Activated CD8-positive, alpha-beta T cell treated with anti-CD3 and anti-CD28 coated beads for 36 hours (primary cell): Measurements from ENCODE around the gene CHRNA1. TPM values are rescaled to one million over a fixed set of nuclear protein-coding genes. Genes with fewer than 3 reads are reported as not detected.

Experiments used
- ATAC-seq: fragments of 200-7000 bp; cut with Tn5 transposase; one replicate; pipeline ENCODE4 v1.10.0; 2021; ENCODE audit warnings: mild to moderate bottlenecking, moderate library complexity
- CTCF ChIA-PET: fragments of 350-600 bp; sonication (Branson Sonifier 250); formaldehyde crosslinking; loops from one replicate; lab custom pipeline; 2021; ENCODE audit warnings: antibody characterized with exemption; lab: Charles Lee
- POLR2A ChIA-PET: fragments of 350-600 bp; sonication (Branson Sonifier 250); formaldehyde crosslinking; loops from one replicate; lab custom pipeline; 2021; ENCODE audit warnings: antibody characterized with exemption; lab: Charles Lee
- DNase-seq: peaks from one replicate; pipeline ENCODE4 v3.0.0-alpha.2; 2020
- H3K27ac Mint-ChIP-seq: one replicate; pipeline ENCODE4 v1.8.0; 2021; ENCODE audit warnings: mild to moderate bottlenecking, mixed read lengths
- H3K27me3 Mint-ChIP-seq: one replicate; pipeline ENCODE4 v1.8.0; 2021; ENCODE audit warnings: mixed read lengths
- H3K36me3 Mint-ChIP-seq: one replicate; pipeline ENCODE4 v1.8.0; 2021; ENCODE audit warnings: low read depth, mixed read lengths
- H3K4me1 Mint-ChIP-seq: one replicate; pipeline ENCODE4 v1.8.0; 2021; ENCODE audit warnings: low read depth, mixed read lengths
- H3K4me3 Mint-ChIP-seq: one replicate; pipeline ENCODE4 v1.8.0; 2021; ENCODE audit warnings: mild to moderate bottlenecking, moderate library complexity, mixed read lengths
- H3K9me3 Mint-ChIP-seq: one replicate; pipeline ENCODE4 v1.8.0; 2021; ENCODE audit warnings: mixed read lengths
- intact Hi-C: fragments of 100-400 bp; cut with micrococcal nuclease; formaldehyde crosslinking; loops from one replicate; pipeline ENCODE4 v1.10.0; 2022
- total RNA-seq, 2 experiments: library from RNA; stranded (reverse); gene quantifications; one replicate each; pipeline ENCODE4 v1.2.3, GENCODE V29; 2021
- TF ChIP-seq, protein P1 (sequence below): fragments of 200-600 bp; IDR thresholded peaks from one replicate; pipeline ENCODE4 v1.8.0; 2022; ENCODE audit warnings: antibody characterized with exemption, mild to moderate bottlenecking

The CHRNA1 gene
- total RNA-seq, 2 experiments from 2014 or later, result not detected

DNA sequence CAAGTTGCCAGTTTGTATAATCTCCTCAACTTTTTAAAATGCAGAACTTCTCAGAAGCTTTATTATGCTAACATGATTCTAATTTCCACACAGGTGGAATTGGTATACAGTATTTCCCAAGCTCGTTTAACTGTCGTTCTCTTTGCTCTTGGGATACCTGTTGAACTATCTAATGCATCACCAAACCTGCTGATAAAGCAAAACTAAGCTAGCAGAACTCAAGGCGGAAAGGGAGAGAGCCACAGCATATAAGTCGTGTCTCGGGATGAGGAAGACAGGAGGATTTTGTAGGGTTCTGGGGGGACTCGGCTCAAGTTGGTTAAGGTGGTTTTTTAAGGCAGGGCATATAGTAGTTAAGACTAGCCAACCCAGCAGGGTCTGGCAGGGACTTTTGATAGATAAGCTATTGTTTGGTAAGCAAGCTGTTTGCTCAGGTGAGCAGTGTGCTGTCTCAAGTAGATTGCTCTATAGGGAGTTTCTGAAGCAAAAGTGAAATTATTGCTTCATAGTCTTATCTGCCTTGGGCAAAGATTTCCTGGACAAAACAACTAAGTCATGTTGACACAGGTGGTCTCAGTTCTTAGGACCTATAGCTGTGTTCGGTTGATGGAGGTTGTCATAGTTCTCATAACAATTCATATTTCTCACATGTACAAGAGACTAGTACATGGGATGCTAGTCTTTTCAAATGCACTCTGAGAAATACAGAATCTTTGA is 28.2 kb upstream of the CHRNA1 start:
- Mint-ChIP-seq H3K36me3 (no peaks in the 10 kb centered on the region), H3K9me3 (no peaks in the 10 kb centered on the region), H3K27me3 (peaks cover 2% of the 10 kb centered on the region), H3K4me3 (no peak overlapping the region), H3K4me1 (peaks cover 36% of the 10 kb centered on the region), H3K27ac (no peak overlapping the region)
- CTCF ChIA-PET, result interaction anchor here (1.0 to 2.0 kb wide), 4 partner anchors 17 to 95 kb away, joined by 3 to 5 read pairs (median 4); no protein-coding TSS in a partner anchor
- intact Hi-C loops, result loop anchor here (5.0 kb wide), 1 partner anchor 40 kb away; no protein-coding TSS in a partner anchor
- ATAC-seq (no peak), DNase-seq (no peak)
- TF ChIP-seq, protein P1, sequence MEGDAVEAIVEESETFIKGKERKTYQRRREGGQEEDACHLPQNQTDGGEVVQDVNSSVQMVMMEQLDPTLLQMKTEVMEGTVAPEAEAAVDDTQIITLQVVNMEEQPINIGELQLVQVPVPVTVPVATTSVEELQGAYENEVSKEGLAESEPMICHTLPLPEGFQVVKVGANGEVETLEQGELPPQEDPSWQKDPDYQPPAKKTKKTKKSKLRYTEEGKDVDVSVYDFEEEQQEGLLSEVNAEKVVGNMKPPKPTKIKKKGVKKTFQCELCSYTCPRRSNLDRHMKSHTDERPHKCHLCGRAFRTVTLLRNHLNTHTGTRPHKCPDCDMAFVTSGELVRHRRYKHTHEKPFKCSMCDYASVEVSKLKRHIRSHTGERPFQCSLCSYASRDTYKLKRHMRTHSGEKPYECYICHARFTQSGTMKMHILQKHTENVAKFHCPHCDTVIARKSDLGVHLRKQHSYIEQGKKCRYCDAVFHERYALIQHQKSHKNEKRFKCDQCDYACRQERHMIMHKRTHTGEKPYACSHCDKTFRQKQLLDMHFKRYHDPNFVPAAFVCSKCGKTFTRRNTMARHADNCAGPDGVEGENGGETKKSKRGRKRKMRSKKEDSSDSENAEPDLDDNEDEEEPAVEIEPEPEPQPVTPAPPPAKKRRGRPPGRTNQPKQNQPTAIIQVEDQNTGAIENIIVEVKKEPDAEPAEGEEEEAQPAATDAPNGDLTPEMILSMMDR, result no peak
- POLR2A ChIA-PET, result interaction anchor here (0.7 kb wide), 1 partner anchor 27 kb away, joined by 3 read pairs; no protein-coding TSS in a partner anchor

DNA sequence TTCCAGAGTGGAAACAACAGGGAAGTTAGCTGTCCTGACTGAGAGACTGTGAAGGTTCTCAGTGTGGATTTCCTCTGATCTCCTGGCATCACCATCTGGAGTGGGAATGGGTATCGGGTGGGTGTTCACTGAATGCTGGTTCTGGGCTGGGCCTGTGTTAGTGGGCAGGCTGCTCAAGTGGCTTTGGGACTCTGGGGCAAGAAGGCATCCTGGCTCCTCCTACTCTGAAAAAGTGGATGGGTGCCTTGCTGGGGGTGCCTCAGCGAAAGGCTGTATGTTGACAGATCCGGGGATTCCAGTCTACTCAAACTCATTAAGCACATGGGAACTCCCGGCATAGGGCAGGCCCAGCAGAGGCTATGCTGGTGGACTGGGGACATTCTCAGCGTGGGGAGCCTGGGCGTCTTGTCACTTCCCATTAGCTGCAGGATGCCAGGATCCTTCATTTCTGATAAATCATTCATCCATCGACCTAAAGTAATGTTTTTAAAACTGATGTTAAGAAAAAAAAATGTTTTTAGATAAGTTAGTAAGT is 27.5 kb upstream of the CHRNA1 start:
- DNase-seq, result no peak
- TF ChIP-seq, protein P1, result no peak
- no peak overlapping the region for H3K27ac Mint-ChIP-seq
- H3K4me1 Mint-ChIP-seq, result peaks cover 40% of the 10 kb centered on the region
- no peak overlapping the region for H3K4me3 Mint-ChIP-seq
- H3K9me3 Mint-ChIP-seq, result no peaks in the 10 kb centered on the region
- no peak for ATAC-seq
- peaks cover 2% of the 10 kb centered on the region for H3K27me3 Mint-ChIP-seq
- ChIA-PET CTCF (interaction anchor here (1.5 to 2.0 kb wide), 3 partner anchors 17 to 42 kb away, joined by 4 to 5 read pairs (median 5); no protein-coding TSS in a partner anchor), POLR2A (no interaction called here)
- intact Hi-C loops, result loop anchor here (5.0 kb wide), 1 partner anchor 40 kb away; no protein-coding TSS in a partner anchor
- no peaks in the 10 kb centered on the region for H3K36me3 Mint-ChIP-seq

DNA sequence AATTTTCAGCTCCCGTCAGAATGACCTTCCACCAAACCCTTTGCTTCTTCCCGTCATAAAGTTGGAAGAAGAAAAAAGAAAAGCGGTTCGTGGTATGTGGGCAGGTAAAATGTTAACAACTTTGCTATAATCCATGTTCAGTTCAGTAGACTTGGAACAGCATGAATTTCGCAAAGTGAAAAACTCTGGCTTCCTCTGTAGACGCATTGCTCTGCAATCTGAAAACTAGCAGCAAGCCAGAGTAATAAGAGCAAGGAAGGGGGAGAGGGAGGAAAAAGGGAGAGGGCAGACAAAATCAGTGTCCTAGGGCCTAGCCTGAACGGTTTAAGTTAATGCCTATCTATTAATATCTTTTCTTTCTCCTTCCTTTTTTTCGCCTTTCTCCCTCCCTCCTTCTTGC is 26.7 kb upstream of the CHRNA1 start:
- ATAC-seq (no peak), DNase-seq (no peak)
- no peak overlapping the region for H3K27ac Mint-ChIP-seq
- H3K36me3 Mint-ChIP-seq, result no peaks in the 10 kb centered on the region
- H3K4me1 Mint-ChIP-seq, result peaks cover 33% of the 10 kb centered on the region
- POLR2A ChIA-PET, result interaction anchor here (1.3 kb wide), 1 partner anchor 13 kb away, joined by 3 read pairs; no protein-coding TSS in a partner anchor
- TF ChIP-seq, protein P1, result no peak
- CTCF ChIA-PET, result interaction anchor here (1.0 to 2.0 kb wide), 3 partner anchors 16 to 42 kb away, joined by 4 to 5 read pairs (median 5); no protein-coding TSS in a partner anchor
- H3K9me3 Mint-ChIP-seq, result no peaks in the 10 kb centered on the region
- no peak overlapping the region for H3K4me3 Mint-ChIP-seq
- H3K27me3 Mint-ChIP-seq, result peaks cover 2% of the 10 kb centered on the region
- intact Hi-C loops, result loop anchor here (5.0 kb wide), 1 partner anchor 41 kb away; no protein-coding TSS in a partner anchor

DNA sequence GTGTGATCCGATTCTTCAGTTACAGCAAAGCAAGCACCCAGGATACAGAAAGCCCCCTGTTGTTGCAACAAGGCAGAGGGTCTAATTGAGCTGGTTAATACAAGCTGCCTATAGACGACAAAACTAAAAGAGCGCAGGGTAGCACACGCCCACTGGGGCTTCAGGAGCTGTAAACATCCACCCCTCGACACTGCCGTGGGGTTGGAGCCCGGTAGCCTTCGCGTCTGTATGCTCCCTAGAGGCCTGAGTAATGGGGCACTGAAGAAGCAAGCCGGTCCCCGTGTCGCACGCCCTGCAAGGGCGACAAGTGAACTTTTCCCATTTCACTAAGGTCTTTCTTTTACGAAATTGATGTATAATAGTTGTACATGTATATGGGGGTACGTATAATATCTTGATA is 24.7 kb upstream of the CHRNA1 start:
- Mint-ChIP-seq H3K4me3 (no peak overlapping the region), H3K36me3 (no peaks in the 10 kb centered on the region), H3K4me1 (peaks cover 18% of the 10 kb centered on the region), H3K9me3 (no peaks in the 10 kb centered on the region), H3K27me3 (peaks cover 2% of the 10 kb centered on the region), H3K27ac (no peak overlapping the region)
- ChIA-PET CTCF (interaction anchor here (1.0 to 1.7 kb wide), 4 partner anchors 11 to 40 kb away, joined by 3 to 6 read pairs (median 3); no protein-coding TSS in a partner anchor), POLR2A (no interaction called here)
- ATAC-seq (no peak), DNase-seq (no peak)
- intact Hi-C loops, result no loop called here
- TF ChIP-seq, protein P1, result no peak
